GM19193 (cell line): ENCODE results near the gene MACROH2A1.

Source experiments
- POLR2A ChIP-seq: IDR thresholded peaks from 4 replicates; pipeline ENCODE4 v1.6.1; 2011; ENCODE audit not compliant: insufficient read depth, insufficient read length; ENCODE audit errors: extremely low read depth

The MACROH2A1 gene

GRCh38 chr5:135330798-135331096 is 68.3 kb downstream of the MACROH2A1 start:
- TF ChIP-seq POLR2A = no peak

DNA sequence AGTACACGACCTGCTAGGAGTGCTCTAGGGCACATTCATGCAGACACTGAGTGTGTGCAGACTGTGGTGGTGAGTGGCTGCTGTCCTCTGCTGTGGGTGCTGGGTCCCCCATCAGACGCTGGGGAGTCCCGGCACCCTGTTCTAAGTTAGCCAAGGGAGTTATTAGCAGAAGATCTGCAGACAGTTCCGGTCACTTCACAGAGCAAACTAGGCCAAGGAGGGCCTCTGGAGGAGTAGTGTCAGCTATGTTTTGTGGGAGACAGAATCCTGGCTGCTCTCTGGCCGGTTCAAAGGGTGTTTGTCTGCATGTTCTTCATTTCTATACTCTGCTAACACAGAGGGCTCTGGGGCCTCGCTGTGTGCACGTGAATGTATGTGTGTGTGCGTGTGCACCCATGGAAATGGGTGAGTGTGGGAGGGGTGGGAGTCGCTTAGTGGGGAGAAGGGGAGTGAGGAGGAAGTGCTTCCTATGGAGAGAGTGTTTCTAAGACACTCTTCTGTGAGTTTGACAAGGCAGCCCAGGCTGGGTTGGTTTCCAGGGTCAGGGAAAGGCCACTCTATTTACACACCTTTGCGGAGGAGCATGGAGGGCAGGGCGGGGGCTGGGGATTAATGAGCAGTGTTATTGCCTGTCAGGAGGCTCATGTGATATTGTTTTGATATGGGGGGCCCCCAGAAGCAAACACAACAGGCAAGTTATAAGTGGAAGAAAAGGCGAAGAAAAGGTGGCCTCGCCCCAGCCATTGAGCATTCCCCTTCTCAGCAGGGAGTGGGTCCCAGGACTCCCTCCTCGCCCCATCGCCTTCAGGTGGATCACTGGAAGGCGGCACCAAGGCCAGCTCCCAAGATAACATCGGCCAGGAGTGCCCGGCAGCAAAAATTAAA is 68.9 kb downstream of the MACROH2A1 start:
- TF ChIP-seq POLR2A = no peak

GRCh38 chr5:135329066-135329912 is 69.7 kb downstream of the MACROH2A1 start:
- TF ChIP-seq POLR2A = no peak

GRCh38 chr5:135328128-135328687 is 70.8 kb downstream of the MACROH2A1 start:
- no peak for TF ChIP-seq POLR2A

DNA sequence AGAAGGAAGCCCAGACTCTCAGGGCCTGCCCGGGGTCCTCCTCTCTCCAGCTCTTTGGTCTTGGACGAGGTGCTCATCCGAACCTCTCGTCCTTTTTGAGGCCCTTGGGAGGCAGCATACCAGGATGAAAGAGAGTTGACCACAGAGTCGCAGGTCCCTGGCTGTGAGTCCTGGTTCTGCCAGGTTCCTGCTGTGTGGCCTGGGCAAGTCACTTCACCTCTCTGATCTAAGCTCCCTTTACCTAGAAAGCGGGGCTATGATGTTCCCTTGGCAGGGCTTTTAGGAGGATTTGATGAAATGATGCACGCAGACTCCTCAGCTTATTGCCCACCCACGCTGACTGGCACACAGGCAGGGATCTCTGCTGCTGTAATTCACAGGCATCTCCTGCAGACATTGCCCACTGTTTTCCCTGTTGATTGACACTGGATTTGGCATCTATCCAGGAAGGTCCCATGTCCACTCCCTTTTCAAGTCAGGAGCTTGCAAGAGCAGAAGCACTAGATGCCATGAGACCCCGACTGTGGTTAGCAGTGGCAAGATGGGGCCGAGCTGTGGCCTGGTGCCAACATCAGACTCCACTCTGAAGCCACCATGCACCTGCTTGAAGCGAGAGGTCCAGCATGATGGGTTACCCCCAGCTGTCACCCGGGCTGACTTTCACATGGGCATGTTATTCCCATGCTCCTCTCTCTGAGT is 71.5 kb downstream of the MACROH2A1 start:
- TF ChIP-seq POLR2A = no peak

DNA sequence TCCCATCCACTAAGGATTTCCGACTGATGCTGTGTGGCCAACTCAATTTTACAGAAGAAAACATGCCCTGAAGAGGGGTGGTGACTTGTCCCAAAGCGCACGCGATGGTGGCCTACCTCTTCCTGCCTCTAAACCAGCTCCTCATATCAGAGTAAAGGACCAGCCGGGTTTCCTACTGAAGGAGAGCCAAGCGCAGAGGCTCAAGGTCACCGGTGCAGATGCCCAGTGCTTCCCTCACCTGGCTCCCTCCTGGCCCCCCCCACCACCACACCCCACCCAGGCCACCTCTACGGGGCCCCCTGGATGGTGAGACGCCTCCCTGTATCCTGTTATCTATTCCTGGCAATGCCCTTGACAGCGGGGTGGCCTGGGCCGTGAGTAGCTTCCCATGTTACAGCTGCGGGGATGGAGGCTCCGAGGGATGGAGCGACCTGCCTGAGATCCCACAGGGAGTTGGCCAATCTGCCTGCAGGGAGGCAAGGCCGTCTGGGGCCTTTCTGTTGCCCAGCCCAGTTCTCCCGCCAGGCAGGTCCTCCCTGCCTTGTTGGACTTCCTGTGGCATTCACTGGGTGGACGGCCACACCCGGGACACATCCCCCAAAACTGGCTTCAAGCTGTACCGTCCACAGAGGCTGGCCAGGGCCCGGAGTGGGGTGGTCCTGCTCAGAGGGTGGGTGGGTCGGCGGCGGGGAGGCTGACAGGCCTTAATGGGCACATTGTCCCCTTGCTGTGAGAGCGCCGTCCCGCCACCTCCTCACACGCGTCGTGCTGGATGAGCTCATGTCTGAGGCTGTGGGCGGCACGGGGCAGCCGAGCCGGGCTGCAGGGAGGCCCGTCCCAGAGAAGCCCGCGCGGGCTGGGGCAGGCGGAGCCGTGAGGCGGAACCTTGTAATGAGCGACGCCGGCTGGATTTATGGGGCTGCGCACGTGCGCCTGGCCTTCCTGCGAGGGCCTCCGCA is 72.5 kb downstream of the MACROH2A1 start:
- no peak for TF ChIP-seq POLR2A

- TF ChIP-seq POLR2A = no peak
These were observed 74.0 kb downstream of the MACROH2A1 start for GRCh38 chr5:135324897-135325650.

- no peak for TF ChIP-seq POLR2A
These were observed 74.9 kb downstream of the MACROH2A1 start for GRCh38 chr5:135324160-135324559.

DNA sequence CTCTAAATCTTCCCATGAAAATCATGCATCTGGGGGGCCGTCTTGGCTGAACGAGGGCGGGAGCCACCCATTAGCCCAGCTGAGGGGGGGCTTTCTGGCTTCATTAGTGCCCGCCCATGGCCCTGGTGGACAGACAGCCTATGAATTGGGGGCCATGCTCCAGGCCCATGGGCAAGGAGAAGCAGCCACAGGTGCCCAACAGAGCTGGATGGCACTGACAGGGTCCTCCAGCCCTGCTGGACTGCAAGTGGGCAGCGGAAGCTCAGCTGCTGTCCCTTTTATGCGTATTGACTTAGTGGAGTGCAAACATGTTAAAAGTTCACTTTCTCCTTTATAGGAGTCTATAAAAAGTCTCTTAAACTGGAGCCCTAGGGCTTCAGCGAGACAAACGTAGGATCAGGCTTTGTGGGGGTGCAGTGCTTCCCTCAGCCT is 75.3 kb downstream of the MACROH2A1 start:
- no peak for TF ChIP-seq POLR2A

DNA sequence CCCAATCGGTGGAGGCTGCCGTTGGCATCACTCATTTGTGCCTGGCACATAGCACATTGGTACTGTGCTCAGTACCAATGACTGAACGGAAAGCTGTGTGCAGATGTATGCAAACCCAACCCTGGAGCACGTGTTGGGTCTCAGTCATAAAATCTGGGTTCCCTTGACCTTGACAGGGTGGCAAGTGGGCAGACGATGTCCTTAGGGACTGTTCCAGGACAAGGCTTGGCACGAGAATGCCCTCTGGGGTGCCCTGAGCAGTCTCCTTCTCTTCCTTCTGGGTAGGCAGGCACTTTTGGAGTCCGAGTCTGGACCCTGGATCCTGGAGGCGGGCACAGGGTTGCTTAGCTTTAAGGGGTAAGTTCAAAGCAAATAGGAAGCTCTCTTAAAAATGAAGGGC is 75.8 kb downstream of the MACROH2A1 start:
- TF ChIP-seq POLR2A = no peak

- no peak for TF ChIP-seq POLR2A
These were observed 76.3 kb downstream of the MACROH2A1 start for GRCh38 chr5:135322744-135323143.

DNA sequence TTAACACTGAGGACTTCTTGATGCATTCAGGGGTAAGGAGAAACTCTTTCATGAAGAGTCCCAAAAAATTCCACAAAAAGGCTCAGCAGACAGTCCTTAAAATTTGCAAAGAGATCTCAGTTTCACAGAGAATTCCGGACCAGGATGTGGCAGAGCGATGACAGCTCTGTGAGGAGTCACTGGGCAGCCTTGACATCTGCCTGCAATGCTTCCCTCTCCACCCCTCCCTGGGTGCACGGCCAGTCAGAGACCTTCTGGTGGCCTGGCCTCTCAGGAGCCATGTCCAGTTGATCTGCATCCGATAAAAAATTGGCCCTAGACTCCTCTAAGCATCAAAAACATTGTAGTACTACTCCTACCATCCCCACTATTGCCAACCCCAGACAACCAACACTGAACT is 76.8 kb downstream of the MACROH2A1 start:
- no peak for TF ChIP-seq POLR2A

DNA sequence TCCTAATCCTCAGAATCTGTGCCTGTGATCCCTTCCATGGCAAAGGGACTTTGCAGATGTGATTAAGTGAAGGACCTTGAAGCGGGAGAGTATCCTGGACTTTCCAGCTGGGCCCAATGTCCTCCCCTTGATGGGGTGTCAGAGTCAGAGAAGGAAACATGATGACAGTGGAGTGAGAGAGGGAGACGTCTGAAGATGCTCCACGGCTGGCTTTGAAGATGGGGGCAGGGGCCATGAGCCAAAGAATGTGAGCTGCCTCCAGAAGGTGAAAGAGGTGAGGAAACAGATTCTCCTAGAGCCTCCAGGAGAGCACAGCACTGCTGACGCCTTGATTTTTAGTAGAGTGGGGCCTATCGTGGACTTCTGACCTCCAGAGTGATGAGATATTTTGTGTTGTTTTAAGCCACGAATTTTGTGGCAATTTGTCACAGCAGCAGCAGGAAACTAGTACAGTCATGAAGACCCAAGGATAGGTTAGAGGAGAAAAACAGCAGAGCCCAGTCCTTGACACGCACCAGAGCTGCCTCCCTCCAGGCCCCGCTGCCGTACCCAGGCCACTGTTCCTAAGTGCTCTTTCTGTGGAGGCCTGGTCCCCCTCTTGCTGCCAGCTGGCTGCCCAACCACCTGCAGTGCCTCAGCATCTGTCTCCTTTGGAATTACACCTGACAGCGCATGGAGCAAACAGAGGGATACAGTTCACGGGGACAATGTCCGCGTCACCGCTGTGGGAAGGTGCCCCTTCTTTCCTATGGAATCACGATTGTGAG is 78.1 kb downstream of the MACROH2A1 start:
- TF ChIP-seq POLR2A = no peak

DNA sequence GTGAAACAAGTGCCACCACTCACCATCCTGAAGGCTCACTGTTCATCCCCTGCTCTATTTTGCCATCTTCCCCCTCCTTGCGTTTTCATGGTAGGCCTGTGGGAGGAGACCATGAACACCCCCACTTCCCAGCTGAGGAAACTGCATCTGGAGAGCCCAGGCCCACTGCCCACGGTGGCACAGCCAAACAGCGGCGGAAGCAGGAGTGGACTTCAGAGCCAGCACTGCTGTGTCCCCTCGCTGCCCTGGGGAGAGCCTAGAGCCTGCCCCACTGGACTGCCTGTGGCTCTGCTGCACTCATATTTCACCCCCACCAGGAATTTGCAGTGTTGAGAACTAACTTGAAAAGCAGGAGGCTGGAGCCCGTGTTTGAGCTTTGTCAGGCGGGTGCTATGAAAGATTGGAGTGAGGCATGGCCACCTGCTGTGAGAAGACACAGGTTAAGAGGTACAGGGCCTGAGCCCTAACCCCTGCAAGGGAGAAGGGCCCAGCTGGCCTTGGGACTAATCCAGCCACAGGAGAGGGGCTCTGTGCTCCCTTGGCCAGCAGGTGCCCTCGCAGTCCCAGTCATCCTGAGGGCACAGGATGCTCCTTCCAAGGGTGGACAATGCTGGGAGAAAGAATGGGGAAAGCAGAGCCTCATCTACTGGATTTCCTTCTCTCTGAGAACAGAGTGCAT is 79.0 kb downstream of the MACROH2A1 start:
- no peak for TF ChIP-seq POLR2A
